ENCODE data around the gene TMEM14C.
"Not testable (repeated sequence)": the region's sequence is repeated elsewhere in the genome, so short reads cannot be mapped to it uniquely, and the experiment has no call there.

Gene TMEM14C

GRCh38 chr6:10746915-10747250 lies 24.0 kb downstream of the TMEM14C start:
- ChIA-PET CTCF (interaction anchor here (1.3 kb wide), 1 partner anchor 23 kb away, joined by 5 read pairs; no protein-coding TSS in a partner anchor), POLR2A (interaction anchor here (0.6 to 4.7 kb wide), 9 partner anchors 10 to 52 kb away, joined by 3 to 40 read pairs (median 6); partner anchors contain the start of genes C6orf52, PAK1IP1 and TMEM14C)
- no peak for DNase-seq (ENCODE audit: extremely low spot score)
- TF ChIP-seq ARNT (IDR thresholded peaks at IDR 0.05) (no peak), FOXK2 (IDR thresholded peaks at IDR 0.05) (no peak), HDGF (IDR thresholded peaks at IDR 0.05; ENCODE audit: borderline replicate concordance) (no peak), CTBP1 (IDR thresholded peaks at IDR 0.05; ENCODE audit: borderline replicate concordance) (no peak), L3MBTL2 (conservative IDR thresholded peaks at IDR 0.05) (no peak), FOXA1 (IDR thresholded peaks at IDR 0.05) (no peak), BHLHE40 (IDR thresholded peaks at IDR 0.05; ENCODE audit: borderline replicate concordance) (no peak)

- ChIA-PET CTCF (interaction anchor here (1.3 kb wide), 1 partner anchor 24 kb away, joined by 5 read pairs; no protein-coding TSS in a partner anchor), POLR2A (interaction anchor here (1.1 to 4.7 kb wide), 7 partner anchors 9 to 53 kb away, joined by 3 to 40 read pairs (median 7); partner anchors contain the start of genes C6orf52, PAK1IP1 and TMEM14C)
Observed at GRCh38 chr6:10747251-10747972, 24.5 kb downstream of the TMEM14C start, which contains the start of gene TMEM14B. TSS of gene TMEM14B (plus strand) at chr6:10747805. CDS start at chr6:10749246, 1,441 bp downstream.

GRCh38 chr6:10749734-10750133 lies 26.9 kb downstream of the TMEM14C start:
- TF ChIP-seq SP1 (IDR thresholded peaks at IDR 0.05) (no peak), L3MBTL2 (conservative IDR thresholded peaks at IDR 0.05) (no peak), FOXA1 (IDR thresholded peaks at IDR 0.05) (no peak), ELF4 (IDR thresholded peaks at IDR 0.05) (no peak), ZNF384 (IDR thresholded peaks at IDR 0.05) (no peak), CTBP1 (IDR thresholded peaks at IDR 0.05; ENCODE audit: borderline replicate concordance) (no peak), HDGF (IDR thresholded peaks at IDR 0.05; ENCODE audit: borderline replicate concordance) (no peak), BHLHE40 (IDR thresholded peaks at IDR 0.05; ENCODE audit: borderline replicate concordance) (no peak), FOXK2 (IDR thresholded peaks at IDR 0.05) (no peak), NFRKB (IDR thresholded peaks at IDR 0.05) (no peak), PKNOX1 (IDR thresholded peaks at IDR 0.05) (no peak), FOXM1 (IDR thresholded peaks at IDR 0.05; ENCODE audit: borderline replicate concordance) (no peak), ARNT (IDR thresholded peaks at IDR 0.05) (no peak), SUZ12 (IDR thresholded peaks at IDR 0.05) (no peak), TARDBP (IDR thresholded peaks at IDR 0.05) (no peak), LEF1 (IDR thresholded peaks at IDR 0.05; ENCODE audit: borderline replicate concordance) (no peak)
- ChIA-PET CTCF (no interaction called here), POLR2A (no interaction called here)
- no peak for DNase-seq (ENCODE audit: extremely low spot score)

More at GRCh38 chr6:10747251-10747972, 24.5 kb downstream of the TMEM14C start, which contains the start of gene TMEM14B:
- peak; percentile 100 for DNase-seq (ENCODE audit: extremely low spot score)
- TF ChIP-seq L3MBTL2 (conservative IDR thresholded peaks at IDR 0.05) (peak; percentile 77), NFRKB (IDR thresholded peaks at IDR 0.05) (no peak), ARNT (IDR thresholded peaks at IDR 0.05) (peak; percentile 76)

- DNase-seq (ENCODE audit: extremely low spot score); CTCF ChIA-PET: not testable (repeated sequence)
- POLR2A ChIA-PET = interaction anchor here (0.7 kb wide), 1 partner anchor 28 kb away, joined by 3 read pairs; the partner anchor contains the start of gene TMEM14C
Observed at GRCh38 chr6:10750568-10750967, 27.7 kb downstream of the TMEM14C start.

GRCh38 chr6:10751757-10752156 lies 28.9 kb downstream of the TMEM14C start:
- DNase-seq (ENCODE audit: extremely low spot score); CTCF ChIA-PET; POLR2A ChIA-PET: not testable (repeated sequence)

- TF ChIP-seq L3MBTL2 (conservative IDR thresholded peaks at IDR 0.05) (no peak), HDGF (IDR thresholded peaks at IDR 0.05; ENCODE audit: borderline replicate concordance) (no peak), SP1 (IDR thresholded peaks at IDR 0.05) (no peak), PKNOX1 (IDR thresholded peaks at IDR 0.05) (no peak), BHLHE40 (IDR thresholded peaks at IDR 0.05; ENCODE audit: borderline replicate concordance) (no peak), FOXM1 (IDR thresholded peaks at IDR 0.05; ENCODE audit: borderline replicate concordance) (no peak), CTBP1 (IDR thresholded peaks at IDR 0.05; ENCODE audit: borderline replicate concordance) (no peak), FOXA1 (IDR thresholded peaks at IDR 0.05) (no peak), NFRKB (IDR thresholded peaks at IDR 0.05) (no peak), ELF4 (IDR thresholded peaks at IDR 0.05) (no peak), ZNF384 (IDR thresholded peaks at IDR 0.05) (no peak), TARDBP (IDR thresholded peaks at IDR 0.05) (no peak), FOXK2 (IDR thresholded peaks at IDR 0.05) (no peak)
- ChIA-PET CTCF (no interaction called here), POLR2A (interaction anchor here (1.1 to 1.8 kb wide), 2 partner anchors 9 to 33 kb away, joined by 3 to 4 read pairs; partner anchors contain the start of genes TMEM14B and TMEM14C)
- DNase-seq (ENCODE audit: extremely low spot score) = no peak
Observed at GRCh38 chr6:10756085-10756484, 33.2 kb downstream of the TMEM14C start.

- DNase-seq (ENCODE audit: extremely low spot score) = peak; percentile 30
- CTCF ChIA-PET = interaction anchor here (0.6 to 0.9 kb wide), 2 partner anchors 36 to 98 kb away, joined by 3 read pairs; no protein-coding TSS in a partner anchor
- TF ChIP-seq PKNOX1 (IDR thresholded peaks at IDR 0.05) (no peak), ZNF384 (IDR thresholded peaks at IDR 0.05) (no peak), FOXM1 (IDR thresholded peaks at IDR 0.05; ENCODE audit: borderline replicate concordance) (no peak)
- POLR2A ChIA-PET = no interaction called here
Observed at GRCh38 chr6:10759312-10759839, 36.5 kb downstream of the TMEM14C start.

All from HEK293T (cell line).